GM21528 (cell line): ENCODE measurements around the gene PPM1L.

Source experiments
- ATAC-seq: cut with Tn5 transposase; IDR thresholded peaks from one replicate; pipeline ENCODE4 v1.9.1; 2021; ENCODE audit warnings: mild to moderate bottlenecking, moderate library complexity; ENCODE audit not compliant: unreplicated experiment, low FRiP score

The PPM1L gene

DNA sequence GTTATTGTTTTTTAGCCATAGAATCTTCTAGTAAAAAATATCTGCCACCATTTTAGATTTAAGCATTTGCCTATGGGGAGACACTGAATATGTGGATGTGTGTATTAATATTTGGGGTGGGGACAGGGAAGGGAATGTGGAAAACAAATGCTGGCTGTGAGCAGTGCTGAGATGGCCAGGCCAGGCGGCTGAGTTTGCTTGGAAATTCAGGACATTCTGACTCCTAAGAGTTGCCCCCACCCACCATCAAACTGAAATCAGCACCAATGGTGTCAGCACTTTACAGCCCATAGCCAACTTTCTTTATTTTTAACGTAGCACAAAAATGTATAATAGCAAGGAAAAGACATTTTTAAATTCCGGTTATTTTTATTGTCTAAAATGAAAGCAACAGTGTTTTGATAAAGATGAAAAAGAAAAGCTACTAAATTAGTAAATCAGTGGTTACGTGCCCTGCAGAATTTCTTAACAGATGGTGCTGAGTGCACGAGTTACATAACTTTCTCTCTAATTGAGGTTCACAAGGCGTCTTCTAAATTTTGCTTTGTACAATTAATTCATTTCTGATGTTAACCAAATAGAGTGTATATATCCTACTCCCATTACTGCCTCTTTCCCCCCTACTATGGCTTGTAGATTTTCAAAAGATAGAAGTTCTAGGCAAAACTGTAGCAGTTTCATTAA lies 315.1 kb downstream of the PPM1L start:
- ATAC-seq = no peak

DNA sequence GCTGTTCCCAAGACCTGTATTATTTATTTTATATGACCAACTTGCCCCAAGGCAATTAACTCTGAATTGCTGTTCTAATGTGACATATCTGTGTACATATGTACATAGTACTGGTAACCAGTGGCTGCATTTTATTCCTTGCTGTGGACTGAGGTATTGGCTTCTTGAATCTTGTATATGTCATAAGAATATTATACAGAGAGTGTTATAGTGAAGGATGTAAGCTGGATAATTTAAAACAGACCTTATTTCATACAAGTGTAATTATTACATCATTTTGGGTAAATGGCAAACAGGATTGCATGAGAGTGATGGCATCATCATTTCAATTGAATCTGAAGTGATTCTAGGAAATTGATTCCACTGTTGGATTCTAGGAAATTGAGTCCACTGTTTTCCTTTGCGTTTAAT lies 316.2 kb downstream of the PPM1L start:
- ATAC-seq = no peak

DNA sequence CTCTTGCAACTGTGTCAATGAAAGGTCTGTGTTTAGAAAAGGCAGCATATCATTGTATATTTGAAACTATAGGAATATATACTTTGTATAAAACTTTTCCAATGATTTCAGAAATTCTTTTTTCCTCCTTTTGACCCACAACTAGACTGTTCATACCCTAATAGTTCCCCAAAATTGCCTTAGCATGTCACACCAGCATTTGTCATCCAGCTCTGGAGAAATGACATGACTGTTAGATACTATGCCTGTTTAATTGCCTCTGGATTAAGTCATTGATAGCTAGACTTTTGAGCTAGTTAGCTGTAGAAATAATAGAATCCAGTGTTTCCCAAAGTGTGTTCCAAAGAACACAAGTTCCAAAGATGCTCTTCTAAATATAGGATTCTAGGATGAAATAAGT lies 316.7 kb downstream of the PPM1L start:
- ATAC-seq = no peak

DNA sequence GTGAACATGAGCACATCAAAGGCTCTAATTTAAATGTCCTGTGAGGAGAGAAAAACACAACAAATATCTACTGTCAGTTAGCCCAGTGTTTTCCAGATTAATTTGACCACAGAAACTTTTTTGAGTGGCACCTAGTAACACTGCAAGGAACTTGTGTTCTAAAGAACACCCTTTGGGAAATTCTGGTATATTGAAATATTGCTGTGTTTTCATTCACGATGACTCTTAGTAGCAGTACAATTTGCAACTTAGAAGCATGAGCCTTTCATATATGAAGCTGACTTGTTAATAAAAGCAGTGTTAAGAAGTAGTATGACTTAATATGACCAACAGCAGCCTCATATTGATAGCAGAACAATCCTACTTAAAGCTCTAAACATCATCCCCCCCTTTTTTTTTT lies 317.1 kb downstream of the PPM1L start:
- ATAC-seq = no peak

DNA sequence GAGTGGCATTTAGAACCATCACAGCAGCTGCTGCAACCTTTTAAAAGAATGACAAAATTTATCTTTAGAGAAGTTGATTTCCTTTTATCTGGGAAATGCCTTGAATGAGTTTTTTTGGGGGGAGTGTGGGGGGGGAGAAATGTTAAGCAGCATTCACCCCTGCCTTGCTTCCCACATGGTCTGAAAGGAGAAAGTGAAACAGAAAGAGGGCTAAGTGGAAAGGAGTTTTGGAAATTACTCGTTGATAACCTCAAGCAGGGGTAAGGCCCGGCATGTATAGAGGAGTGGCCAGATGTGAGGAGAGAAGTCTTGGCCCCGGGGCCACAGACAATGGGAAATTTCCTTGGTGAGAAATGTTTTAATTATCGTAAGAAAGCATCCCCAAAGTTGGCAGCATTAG lies 325.6 kb downstream of the PPM1L start:
- ATAC-seq = peak; percentile 79

DNA sequence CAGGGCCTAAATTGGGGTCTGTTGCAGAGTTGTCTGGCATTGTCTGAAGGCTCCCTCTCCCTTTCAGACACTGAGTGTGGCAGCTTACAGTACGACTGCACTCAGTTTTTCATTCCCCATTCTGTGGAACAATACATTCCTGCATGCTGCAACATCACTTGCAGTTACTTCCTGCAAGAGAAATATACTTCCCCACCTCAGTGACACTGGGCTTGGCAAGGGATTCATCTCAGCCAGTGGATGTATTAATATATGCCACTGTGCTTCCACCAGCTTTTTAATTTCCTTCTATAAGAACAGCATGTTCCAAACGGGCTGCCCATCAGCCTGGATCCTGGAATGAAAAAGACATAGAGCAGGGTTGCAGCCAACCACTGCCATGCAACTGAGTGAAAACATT lies 326.0 kb downstream of the PPM1L start:
- ATAC-seq = peak; percentile 19

DNA sequence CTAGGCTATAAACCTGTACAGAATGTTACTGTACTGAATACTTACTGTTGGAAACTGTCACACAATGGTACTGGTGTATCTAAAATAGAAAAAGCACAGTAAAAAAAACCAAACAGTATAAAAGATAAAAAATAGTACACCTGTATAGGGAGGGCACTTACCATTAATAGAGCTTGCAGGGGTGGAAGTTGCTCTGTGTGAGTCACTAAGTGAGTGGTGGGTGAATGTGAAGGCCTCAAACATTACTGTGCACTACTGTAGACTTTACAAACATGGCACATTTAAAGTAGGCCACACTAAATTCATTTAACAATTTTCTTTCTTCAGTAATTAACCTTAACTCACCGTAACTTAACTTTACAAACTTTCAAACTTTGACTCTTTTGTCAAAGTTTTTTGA lies 327.1 kb downstream of the PPM1L start:
- ATAC-seq = no peak

DNA sequence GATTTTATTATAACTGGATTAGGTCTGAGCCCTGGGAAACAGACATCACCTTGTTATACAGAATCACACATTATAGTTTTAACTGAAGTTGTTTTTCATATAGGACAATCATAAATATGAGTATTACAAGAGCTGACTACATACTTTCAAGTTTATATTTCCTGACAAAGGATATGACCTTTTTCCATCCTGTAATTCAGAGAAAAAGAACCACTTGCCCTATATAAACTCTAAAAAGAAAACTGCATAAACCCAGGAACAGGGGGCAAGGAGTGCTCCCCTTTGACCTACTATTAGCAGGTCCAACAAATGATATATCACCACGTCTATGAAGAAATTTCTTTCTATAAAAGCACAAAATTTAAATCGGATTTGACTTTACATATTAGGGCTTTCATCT lies 328.2 kb downstream of the PPM1L start:
- ATAC-seq = no peak

DNA sequence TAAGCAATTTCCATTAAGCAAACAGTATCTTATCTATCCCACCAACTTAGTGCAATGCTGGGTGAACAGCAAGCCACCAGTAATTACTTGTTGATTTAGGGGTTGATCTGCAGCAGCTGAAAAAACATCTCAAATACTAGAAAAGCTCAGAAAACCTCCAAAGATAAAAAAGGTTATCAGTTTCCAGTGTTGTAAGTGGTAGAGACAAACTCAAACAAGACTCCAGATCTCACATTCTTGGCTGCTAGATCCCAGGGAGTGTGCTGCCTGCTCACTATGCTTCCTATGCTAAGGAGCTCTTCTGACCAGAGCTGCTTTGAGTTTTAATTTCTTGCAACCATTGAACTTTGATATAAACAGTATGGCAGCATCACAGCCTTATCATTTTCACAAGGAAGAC lies 337.9 kb downstream of the PPM1L start:
- ATAC-seq = no peak

DNA sequence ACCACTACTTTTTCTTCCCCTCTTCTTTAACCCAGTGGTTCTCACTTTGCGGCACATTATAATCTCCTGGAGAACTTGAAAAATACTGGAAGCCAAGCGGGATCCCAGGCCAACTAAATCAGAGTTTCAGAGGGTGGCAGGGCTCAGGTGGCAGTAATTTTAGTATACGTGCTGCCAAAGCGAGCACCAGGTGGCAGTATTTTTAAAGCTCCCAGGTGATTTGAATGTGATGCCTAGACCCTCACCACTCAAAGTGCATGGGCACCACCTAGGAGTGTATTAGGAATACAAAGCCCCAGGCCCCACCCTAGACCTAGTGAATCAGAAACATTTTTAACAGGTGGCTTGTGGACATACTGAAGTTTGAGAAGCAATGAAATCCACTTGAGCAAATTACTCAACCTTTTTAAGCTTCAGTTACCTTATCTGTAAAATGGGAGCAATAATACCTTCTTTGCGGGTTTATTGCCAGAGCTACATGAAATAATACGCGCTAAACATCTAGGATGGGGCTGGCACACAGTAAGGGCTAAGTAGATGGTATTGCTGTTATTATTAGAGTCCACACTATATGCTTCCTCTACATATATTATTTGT lies 340.8 kb downstream of the PPM1L start:
- ATAC-seq = no peak

DNA sequence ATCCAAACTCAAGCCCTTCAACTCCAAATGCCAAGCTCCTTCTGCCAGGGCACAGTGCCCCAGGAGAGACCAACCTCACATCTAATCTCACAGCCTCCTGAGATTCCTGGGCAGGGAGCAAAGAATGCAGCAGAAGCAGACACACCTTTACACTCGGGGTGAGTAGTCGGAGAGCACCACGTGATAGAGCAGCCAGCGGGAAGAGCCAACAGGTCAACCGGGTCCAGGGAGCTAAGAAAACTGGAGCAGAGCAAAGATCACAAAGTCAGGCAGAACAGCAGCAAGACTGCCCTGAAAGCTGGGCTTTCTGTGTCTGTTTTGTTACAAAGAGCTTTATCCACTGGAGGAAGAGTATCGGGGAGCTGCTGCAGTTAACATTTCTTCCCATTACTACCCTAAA lies 345.0 kb downstream of the PPM1L start:
- ATAC-seq = no peak

DNA sequence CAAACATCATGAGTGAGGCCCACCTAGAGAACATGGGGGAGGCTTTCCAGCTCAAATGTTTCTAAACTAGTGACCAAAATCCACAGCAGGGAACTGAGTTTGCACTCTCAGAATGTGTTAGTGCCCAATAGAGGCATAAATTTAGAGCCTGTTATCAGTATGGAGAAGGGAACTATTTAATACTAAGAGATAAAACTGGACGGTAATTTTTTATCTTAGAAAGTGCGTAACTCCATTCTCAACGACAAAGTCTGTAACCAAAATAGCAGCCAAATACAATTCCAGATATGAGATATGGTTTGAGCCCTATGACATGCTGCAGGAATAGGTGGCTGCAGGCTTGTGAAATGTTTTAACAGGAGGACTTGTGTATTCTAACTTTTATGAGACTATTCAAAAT lies 345.6 kb downstream of the PPM1L start:
- no peak for ATAC-seq

DNA sequence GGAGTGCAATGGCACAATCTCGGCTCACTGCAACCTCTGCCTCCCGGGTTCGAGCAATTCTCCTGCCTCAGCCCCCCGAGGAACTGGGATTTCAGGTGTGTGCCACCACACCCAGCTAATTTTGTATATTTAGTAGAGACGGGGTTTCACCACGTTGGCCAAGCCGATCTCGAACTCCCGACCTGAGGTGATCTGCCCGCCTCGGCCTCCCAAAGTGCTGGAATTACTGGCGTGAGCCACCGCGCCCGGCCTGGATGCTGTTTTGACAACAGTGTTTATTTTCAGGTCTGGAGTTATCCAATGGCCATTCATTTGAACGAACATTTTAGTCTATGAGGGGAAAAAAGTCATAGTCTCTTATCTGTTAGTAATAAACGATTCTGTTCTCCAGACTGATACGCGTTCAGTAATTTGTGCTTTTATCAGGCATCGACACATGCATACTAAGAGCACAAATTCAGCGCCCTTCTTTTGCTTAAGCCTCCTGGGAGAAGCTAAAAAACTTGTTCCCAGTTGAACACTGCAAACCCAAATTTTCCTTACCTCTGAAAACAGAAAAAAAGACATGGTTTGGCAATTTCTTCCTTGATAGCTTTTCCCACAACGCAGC lies 347.9 kb downstream of the PPM1L start:
- no peak for ATAC-seq

DNA sequence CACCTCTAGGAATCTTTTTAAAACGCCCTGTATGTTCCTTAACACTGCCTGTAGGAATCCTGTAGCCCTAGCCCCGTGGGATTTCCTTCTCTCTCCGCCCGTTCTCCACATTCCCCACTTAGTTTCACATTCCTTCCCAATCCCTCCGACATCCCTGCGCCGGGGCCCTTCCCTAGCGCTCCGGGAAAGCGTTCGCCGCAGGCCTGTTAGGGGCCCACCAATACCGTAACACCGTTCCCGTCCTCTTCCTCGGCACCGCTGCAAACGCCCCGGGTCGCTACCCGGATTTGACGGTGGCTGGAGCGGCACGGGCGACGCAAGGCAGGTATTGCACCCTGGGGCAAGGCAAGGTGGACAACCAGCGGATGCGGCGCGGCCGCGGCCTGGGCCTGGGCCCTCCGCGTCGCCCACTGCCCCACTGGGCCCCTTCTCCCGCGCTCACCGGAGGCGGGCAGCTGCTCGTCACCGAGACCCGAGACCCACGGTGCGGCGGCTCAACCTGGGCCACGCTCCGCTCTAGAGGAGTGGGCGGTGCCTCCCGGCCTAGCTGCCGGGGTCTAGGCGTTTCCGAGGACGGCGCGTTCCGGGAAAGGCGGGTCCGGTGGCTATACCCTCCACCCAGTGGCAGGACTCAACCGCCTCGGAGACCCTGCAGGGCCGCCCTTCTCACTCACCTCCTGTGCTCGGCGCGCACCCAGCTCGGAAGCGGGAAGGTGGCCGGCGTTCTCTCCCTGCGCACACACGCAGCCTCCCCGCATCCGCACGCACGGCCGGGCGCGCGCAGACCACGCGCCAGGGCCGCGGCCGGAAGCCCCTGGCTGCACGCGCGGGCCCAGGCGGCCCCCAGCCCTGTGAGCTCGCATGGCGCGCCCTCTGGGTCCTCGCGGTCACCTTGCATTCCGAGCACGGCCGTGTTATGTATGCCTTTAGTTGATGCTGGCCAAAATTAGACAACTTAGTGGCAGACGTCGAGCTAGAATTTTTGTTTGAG lies 348.8 kb downstream of the PPM1L start, which contains the start of gene B3GALNT1:
TSS of gene B3GALNT1 (minus strand) at position 789 of the 991 bp plus-strand sequence. CDS start 18,595 bp downstream, outside the sequence.
- peak; percentile 87 for ATAC-seq

DNA sequence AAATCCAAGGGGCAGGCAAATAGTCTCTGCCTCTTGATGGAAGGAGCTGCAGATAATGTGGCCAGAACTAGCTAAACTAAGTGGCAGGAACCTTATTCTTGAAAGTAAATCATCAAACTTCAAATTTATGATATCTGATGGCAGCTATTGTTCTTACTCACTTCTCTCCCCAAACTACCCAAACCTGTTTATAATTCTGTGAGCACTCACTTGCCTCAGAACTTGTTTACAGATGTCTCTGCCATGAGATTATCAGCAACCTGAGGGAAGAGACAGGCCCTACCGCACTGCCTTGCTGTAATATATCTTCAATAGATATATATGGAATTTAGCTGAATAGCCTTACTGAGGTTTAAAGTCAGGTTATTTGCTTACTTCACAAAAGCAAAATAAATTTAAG lies 351.3 kb downstream of the PPM1L start:
- no peak for ATAC-seq

DNA sequence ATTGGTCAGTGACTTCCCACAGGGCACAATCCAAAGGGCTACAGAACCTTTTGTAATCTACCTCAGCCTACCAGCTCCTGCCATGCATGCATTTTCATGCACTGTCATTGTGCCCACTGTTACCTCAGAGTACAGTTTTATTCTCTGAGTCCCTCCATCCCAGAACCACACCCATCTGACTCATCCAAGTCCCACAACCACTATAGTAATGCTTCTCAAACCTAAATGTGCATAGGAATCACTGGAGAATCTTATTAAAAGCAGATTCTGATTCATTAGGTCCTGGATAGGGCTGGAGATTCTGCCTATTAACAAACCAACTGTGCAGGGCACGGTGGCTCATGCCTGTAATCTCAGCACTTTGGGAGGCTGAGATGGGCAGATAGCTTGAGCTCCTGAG lies 352.8 kb downstream of the PPM1L start:
- no peak for ATAC-seq

DNA sequence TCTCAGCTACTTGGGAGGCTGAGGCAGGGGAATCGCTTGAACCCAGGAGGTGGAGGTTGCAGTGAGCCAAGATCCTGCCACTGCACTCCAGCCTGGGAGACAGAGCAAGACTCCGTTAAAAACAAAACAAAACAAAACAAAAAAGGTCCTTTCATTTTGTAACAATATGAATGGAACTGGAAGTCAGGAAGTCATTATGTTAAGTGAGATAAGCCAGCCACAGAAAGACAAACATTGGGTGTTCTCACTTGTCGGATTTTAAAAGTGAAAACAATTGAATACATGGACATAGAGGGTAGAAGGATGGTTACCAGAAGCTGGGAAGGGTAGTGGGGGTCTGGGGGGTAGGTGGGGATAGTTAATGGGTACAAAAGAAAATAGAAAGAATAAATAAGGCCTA lies 361.6 kb downstream of the PPM1L start:
- no peak for ATAC-seq

DNA sequence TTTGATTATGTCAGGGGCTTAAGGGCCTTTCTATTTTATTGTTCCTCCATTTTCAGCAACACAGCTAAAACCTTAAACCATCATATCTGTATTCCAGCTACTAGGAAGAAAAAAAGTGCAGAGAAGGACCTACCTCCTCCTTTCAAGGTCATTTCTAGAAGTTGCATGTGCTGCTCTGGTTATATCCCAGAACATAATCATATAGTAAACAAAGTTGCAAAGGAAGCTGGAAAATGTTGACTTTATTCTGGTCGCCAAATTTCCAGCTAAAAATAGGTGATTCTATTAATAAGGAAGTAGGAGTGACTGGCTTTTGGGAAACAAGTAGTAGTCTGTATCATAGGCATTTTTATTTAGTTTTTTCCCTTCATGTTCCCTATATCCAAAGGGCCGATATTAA lies 370.5 kb downstream of the PPM1L start:
- no peak for ATAC-seq
